HL-60/S4 (cell line): ENCODE results near the gene PPCDC.

Experiments used
- in situ Hi-C: fragments of 300-500 bp; cut with MboI; formaldehyde crosslinking; loops from 2 replicates; pipeline ENCODE4 v1.14.3; 2022; ENCODE audit warnings: low sequenced_read_pairs

PPCDC gene, protein sequence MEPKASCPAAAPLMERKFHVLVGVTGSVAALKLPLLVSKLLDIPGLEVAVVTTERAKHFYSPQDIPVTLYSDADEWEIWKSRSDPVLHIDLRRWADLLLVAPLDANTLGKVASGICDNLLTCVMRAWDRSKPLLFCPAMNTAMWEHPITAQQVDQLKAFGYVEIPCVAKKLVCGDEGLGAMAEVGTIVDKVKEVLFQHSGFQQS

GRCh38 chr15:75023181-75023871 is at the start of gene PPCDC:
PPCDC (plus strand) TSS chr15:75023590; CDS start chr15:75028319, 4,729 bp downstream.
- in situ Hi-C loops: loop anchor here (25.0 kb wide), 1 partner anchor 614 kb away; the partner anchor contains the start of genes IMP3, SNUPN and SNX33

DNA sequence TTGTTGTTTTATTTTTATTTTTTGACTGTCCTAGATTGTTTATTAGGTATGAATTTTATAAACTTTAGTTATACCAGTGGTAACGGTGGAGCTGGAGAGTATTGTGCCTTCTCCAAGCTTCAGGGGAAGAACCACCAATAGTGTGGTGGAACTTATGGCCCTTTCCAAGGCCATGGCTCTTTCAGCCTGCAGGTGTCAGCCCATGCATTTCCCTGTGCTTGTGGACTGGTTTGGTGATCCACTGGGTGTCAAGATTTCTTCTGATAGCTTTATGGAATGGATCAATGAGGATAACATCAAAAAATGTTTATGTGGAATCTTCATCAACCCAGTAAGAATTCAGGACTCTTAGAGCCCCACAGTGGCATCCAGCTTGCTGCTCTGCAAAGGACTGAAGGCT is 47.2 kb upstream of the PPCDC start:
- in situ Hi-C loops: no loop called here

- in situ Hi-C loops: no loop called here
Measured at GRCh38 chr15:74977599-74977998, 45.8 kb upstream of the PPCDC start.

DNA sequence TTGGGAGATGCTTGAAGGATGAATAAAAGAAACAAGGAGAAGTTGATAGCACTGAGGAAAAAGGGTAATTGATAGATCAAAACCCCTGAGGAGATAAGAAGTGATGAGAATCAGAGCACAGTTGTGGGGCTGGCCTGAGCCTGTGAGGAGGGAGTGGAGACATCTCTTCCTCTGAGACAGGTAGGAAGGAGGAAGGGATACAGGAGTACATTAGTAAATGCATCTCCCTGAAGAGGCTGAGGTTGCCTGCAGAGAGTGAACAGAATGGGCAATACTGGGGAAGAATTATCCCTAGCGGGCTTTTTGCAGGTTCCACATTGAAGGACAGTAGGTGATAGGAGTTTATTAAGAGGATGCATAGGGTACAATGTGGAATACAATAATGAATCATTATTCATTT is 45.3 kb upstream of the PPCDC start:
- in situ Hi-C loops: no loop called here

GRCh38 chr15:74978503-74978902 is 44.9 kb upstream of the PPCDC start:
- in situ Hi-C loops: no loop called here

GRCh38 chr15:74982183-74982582 is 41.2 kb upstream of the PPCDC start:
- in situ Hi-C loops: no loop called here

DNA sequence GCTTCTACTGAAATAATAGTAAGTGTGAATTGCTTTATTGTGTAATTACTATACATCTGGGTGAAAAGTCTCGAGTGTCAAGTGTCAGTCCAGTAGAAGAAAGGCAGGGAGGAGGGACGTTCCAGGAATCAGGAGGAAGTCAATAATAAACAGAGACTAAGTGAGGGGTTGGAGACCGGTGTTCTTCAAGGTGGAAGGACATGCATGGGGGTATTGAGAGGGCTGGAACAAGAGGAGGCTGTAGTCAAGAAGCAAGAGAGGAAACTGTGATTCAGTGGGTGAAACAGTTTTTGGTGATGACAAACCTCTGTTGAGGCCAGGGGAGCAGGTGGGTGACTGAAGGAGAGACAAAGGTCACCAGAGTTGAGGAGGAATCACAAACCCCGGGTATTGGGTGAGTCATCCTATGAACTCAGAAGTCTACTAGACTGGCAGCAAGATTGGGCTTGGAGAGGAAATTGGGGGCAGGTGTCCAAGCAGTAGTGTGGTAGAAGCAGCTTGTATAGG is 39.6 kb upstream of the PPCDC start:
- in situ Hi-C loops: no loop called here

GRCh38 chr15:74988007-74988800 is 35.2 kb upstream of the PPCDC start:
- in situ Hi-C loops: no loop called here

- in situ Hi-C loops: no loop called here
Measured at GRCh38 chr15:74989527-74989926, 33.9 kb upstream of the PPCDC start.

DNA sequence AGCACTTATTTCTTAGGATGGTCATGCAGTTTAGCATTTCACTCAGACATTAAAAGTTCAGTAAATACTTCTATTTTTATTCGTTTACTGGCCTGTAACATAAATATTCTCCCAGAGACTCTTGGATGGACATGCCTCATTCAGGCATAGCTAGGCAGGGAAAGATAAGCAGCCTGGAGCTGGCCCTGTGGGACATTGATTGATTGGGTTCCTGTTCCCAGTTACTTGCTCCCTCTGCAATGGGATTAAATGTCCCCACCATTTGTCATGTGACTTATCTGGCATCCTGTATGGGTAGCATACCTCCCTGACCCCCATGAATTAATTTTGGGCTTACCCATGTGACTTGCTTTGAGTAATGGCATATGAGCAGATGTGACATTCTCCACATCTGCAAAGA is 30.8 kb upstream of the PPCDC start:
- in situ Hi-C loops: no loop called here

DNA sequence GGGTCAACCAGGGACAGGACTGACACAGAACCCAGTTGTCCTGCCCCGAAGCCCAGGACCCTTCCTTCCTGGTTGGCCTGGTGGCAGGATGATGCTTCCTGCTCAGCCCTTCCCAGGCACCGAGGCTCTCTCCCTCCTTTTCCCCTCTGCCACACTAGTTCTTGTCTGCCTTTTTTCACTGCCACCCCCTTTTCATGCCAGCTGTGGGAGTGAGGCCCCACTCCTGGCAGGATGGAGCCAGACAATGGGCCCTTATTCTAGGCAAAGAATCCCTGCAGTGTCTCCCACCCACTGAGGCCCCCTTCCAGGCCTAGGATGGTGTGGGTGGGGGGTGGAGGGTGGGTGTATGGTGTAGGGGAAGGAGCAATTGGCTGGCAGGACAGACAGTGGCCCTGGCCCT is 29.2 kb upstream of the PPCDC start:
- in situ Hi-C loops: no loop called here

- in situ Hi-C loops: no loop called here
Measured at GRCh38 chr15:74994685-74995084, 28.7 kb upstream of the PPCDC start.

DNA sequence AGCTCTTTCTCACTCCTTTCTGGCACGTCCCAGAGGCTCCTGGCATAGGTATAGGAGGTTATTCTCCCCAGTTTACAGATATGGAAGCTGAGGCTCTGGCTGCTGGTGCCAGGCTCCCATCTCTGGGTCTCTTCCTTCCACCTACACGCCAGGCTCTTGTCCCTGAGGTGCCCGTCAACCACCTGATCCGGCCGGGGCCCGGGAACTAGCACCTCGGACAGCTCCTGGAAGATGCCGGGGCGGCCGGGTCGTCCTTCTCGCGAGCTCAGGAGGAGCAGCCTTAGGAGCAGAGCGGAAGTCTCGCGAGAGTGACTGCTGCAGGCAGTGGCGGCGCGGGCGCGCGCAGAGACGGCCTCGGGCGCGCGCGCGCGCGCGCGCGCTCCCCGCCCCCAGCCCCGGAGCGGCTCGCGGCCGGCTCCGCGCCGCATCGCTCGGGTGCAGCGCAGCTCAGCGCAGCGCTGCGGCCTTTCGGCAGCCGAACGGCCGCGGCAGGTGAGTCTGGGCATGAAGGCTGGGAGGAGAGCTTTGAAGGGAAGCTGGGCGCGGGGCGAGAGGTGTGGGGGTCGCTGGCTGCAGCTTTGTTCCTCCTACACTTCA is 28.1 kb upstream of the PPCDC start, which contains the start of gene SCAMP5:
TSS of gene SCAMP5 (plus strand) at position 382 of the 597 bp plus-strand sequence. CDS start 16,277 bp downstream, outside the sequence.
- in situ Hi-C loops: no loop called here

DNA sequence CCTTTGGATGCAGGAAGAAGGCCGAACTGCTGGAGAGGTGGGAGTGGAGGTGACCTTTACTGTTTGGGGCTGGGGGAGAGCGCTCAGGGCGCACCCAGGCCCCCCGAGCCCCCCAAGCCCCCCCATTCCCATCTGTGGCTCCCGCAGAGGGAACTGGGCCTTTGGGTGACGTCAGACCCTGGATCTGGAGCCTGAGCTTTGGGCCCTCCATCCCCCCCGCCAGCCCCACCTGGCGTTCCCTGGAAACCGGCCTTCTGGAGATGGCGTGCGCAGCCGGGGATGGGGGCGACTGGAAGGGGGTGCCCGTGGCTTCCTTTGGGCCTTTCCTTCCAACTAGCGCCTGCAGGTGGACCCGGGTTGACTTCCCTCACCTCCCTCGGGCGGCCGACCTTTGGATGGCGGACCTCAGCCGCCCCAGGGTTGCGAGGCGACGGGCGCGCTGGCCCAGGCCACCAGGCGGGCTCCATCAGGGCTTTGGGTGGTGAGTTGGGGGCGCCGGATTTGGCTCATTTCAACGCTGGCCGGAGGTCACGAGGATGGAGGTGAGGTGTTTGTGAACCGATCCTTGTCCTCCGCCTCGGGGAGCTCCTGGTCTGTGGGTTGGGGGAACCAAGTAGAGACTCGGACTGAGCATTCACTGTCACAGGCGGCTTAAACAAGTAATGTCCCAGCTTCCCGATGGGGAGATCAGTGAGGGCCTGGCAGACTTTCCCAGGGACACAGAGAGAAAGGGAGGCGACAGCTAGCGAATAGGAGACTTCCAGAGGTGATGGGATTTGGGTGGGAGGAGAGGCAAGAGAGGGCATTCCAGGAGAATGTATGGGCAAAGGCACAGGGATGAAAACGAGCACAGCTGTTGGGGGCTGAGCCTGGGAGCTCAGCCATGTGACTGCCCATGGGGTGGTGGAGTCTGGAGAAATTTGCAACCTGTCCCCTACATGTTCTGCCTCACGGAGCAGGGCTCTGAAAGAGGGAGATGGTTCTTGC is 27.3 kb upstream of the PPCDC start:
- in situ Hi-C loops: no loop called here

- in situ Hi-C loops: no loop called here
Measured at GRCh38 chr15:74997141-74997540, 26.2 kb upstream of the PPCDC start.

GRCh38 chr15:74997543-74997942 is 25.8 kb upstream of the PPCDC start:
- in situ Hi-C loops: no loop called here

- in situ Hi-C loops: loop anchor here (25.0 kb wide), 1 partner anchor 636 kb away; the partner anchor contains the start of genes IMP3, SNUPN and SNX33
Measured at GRCh38 chr15:75001310-75001709, 22.1 kb upstream of the PPCDC start.

GRCh38 chr15:75002398-75002797 is 21.0 kb upstream of the PPCDC start:
- in situ Hi-C loops: loop anchor here (25.0 kb wide), 1 partner anchor 635 kb away; the partner anchor contains the start of genes IMP3, SNUPN and SNX33

- in situ Hi-C loops: loop anchor here (25.0 kb wide), 1 partner anchor 630 kb away; the partner anchor contains the start of genes IMP3, SNUPN and SNX33
Measured at GRCh38 chr15:75007216-75007615, 16.2 kb upstream of the PPCDC start.
